ENCODE results near the gene HSPBAP1.

HSPBAP1 gene

GRCh38 chr3:122794483-122794778, 800 bp upstream of the HSPBAP1 start:
- peak overlapping the region; percentile 96 for H2AFZ ChIP-seq (ENCODE audit: low read length)
- no peaks in the 10 kb centered on the region for H3K9me2 ChIP-seq (replicated peaks; ENCODE audit: low read depth, low read length)
- peaks cover 69% of the 10 kb centered on the region for H3K79me2 ChIP-seq (ENCODE audit: insufficient read depth, low read length)
- peaks cover 4% of the 10 kb centered on the region for H4K20me1 ChIP-seq (ENCODE audit: insufficient read depth, low read length, poor library complexity, severe bottlenecking)
- H3K9me3 ChIP-seq (ENCODE audit: insufficient read depth, low read depth, low read length), result no peaks in the 10 kb centered on the region
- H3K4me1 ChIP-seq (ENCODE audit: insufficient read depth, low read length, poor library complexity, severe bottlenecking), result peaks cover 77% of the 10 kb centered on the region
- no peaks in the 10 kb centered on the region for H3K27me3 ChIP-seq (ENCODE audit: insufficient read depth, low read length, poor library complexity, severe bottlenecking)
- no peaks in the 10 kb centered on the region for H3K36me3 ChIP-seq (ENCODE audit: insufficient read depth, low read length)
- H3K4me2 ChIP-seq (ENCODE audit: low read depth, low read length, poor library complexity, severe bottlenecking), result peak overlapping the region; percentile 93
- TF ChIP-seq EZH2phosphoT487 (IDR thresholded peaks at IDR 0.05; ENCODE audit: borderline replicate concordance), result no peak
- TF ChIP-seq, protein P1, sequence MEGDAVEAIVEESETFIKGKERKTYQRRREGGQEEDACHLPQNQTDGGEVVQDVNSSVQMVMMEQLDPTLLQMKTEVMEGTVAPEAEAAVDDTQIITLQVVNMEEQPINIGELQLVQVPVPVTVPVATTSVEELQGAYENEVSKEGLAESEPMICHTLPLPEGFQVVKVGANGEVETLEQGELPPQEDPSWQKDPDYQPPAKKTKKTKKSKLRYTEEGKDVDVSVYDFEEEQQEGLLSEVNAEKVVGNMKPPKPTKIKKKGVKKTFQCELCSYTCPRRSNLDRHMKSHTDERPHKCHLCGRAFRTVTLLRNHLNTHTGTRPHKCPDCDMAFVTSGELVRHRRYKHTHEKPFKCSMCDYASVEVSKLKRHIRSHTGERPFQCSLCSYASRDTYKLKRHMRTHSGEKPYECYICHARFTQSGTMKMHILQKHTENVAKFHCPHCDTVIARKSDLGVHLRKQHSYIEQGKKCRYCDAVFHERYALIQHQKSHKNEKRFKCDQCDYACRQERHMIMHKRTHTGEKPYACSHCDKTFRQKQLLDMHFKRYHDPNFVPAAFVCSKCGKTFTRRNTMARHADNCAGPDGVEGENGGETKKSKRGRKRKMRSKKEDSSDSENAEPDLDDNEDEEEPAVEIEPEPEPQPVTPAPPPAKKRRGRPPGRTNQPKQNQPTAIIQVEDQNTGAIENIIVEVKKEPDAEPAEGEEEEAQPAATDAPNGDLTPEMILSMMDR (conservative IDR thresholded peaks at IDR 0.05; ENCODE audit: low read length), result no peak
- H3K9ac ChIP-seq (ENCODE audit: low read depth, low read length, poor library complexity, severe bottlenecking), result peak overlapping the region; percentile 76
- H3K4me3 ChIP-seq (ENCODE audit: low read length, poor library complexity, severe bottlenecking), result peak overlapping the region; percentile 80
- no peaks in the 10 kb centered on the region for H3F3A ChIP-seq (ENCODE audit: low read depth)

DNA sequence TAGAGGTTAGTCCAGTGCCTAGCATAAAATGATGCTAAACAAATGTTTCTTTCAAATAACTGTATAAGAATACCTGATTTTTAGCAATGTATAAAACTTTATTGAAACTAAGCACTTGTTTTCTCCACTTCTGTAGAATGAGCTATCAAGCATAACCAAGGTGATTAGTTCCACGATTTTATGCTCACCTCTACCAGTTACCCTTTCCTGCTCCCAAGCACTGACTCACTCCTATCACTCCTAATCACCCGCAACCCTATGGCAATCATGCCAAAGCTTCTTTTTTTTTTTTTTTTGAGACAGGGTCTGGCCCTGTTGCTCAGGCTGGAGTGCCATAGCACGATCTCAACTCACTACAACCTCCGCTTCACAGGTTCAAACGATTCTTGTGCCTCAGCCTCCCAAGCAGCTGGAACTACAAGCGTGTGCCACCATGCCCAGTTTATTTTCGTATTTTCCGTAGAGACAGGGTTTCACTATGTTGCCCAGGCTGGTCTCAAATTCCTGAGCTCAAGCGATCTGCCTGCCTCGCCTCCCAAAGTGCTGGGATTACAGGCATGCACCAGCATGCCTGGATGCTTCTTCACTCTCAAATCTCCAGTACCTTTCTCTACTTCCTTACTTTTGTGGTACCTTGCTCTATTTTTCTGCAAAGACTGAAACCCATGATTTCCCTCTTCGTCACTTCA, 3.9 kb downstream of the HSPBAP1 start:
- peaks cover 89% of the 10 kb centered on the region for H3K4me1 ChIP-seq (ENCODE audit: insufficient read depth, low read length, poor library complexity, severe bottlenecking)
- peak overlapping the region; percentile 13 for H3K9ac ChIP-seq (ENCODE audit: low read depth, low read length, poor library complexity, severe bottlenecking)
- H3K9me2 ChIP-seq (replicated peaks; ENCODE audit: low read depth, low read length), result no peaks in the 10 kb centered on the region
- H3K4me3 ChIP-seq (ENCODE audit: low read length, poor library complexity, severe bottlenecking), result peak overlapping the region; percentile 80
- no peaks in the 10 kb centered on the region for H3K9me3 ChIP-seq (ENCODE audit: insufficient read depth, low read depth, low read length)
- peak overlapping the region; percentile 93 for H3K4me2 ChIP-seq (ENCODE audit: low read depth, low read length, poor library complexity, severe bottlenecking)
- H2AFZ ChIP-seq (ENCODE audit: low read length), result no peak overlapping the region
- H3K36me3 ChIP-seq (ENCODE audit: insufficient read depth, low read length), result no peaks in the 10 kb centered on the region
- H3K27me3 ChIP-seq (ENCODE audit: insufficient read depth, low read length, poor library complexity, severe bottlenecking), result no peaks in the 10 kb centered on the region
- peaks cover 4% of the 10 kb centered on the region; the same call in 1 of the 2 replicates for H3F3A ChIP-seq (ENCODE audit: low read depth)
- no peaks in the 10 kb centered on the region for H4K20me1 ChIP-seq (ENCODE audit: insufficient read depth, low read length, poor library complexity, severe bottlenecking)
- peaks cover 66% of the 10 kb centered on the region for H3K79me2 ChIP-seq (ENCODE audit: insufficient read depth, low read length)
- TF ChIP-seq, protein P1 (conservative IDR thresholded peaks at IDR 0.05; ENCODE audit: low read length), result no peak
- no peak for TF ChIP-seq EZH2phosphoT487 (IDR thresholded peaks at IDR 0.05; ENCODE audit: borderline replicate concordance)

DNA sequence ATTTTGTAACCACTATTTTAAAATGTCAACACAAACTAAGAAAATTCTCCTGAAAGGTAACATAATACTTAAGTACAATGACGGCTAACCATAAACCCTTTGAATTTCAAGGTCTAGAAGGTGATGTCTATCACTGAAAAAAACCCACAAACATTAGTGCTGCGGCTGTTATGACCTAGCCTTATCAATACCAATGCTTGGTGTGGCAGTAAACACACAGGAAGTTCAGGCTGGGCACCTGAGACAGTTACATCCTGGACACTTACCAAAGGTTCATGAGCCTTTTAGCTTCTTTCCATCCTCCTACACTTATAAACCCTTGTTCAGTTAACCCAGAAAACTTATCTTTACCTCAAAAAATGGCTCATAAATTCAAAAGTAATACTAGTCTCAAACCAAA, 5.8 kb downstream of the HSPBAP1 start:
- Histone ChIP-seq H2AFZ (ENCODE audit: low read length) (no peak overlapping the region), H3K9me2 (replicated peaks; ENCODE audit: low read depth, low read length) (no peaks in the 10 kb centered on the region), H3K36me3 (ENCODE audit: insufficient read depth, low read length) (no peaks in the 10 kb centered on the region), H3K4me1 (ENCODE audit: insufficient read depth, low read length, poor library complexity, severe bottlenecking) (peaks cover 77% of the 10 kb centered on the region), H3K4me3 (ENCODE audit: low read length, poor library complexity, severe bottlenecking) (peak overlapping the region; percentile 80), H3K79me2 (ENCODE audit: insufficient read depth, low read length) (peaks cover 63% of the 10 kb centered on the region), H4K20me1 (ENCODE audit: insufficient read depth, low read length, poor library complexity, severe bottlenecking) (no peaks in the 10 kb centered on the region), H3K4me2 (ENCODE audit: low read depth, low read length, poor library complexity, severe bottlenecking) (peak overlapping the region; percentile 93), H3K9ac (ENCODE audit: low read depth, low read length, poor library complexity, severe bottlenecking) (no peak overlapping the region), H3K27me3 (ENCODE audit: insufficient read depth, low read length, poor library complexity, severe bottlenecking) (no peaks in the 10 kb centered on the region), H3K9me3 (ENCODE audit: insufficient read depth, low read depth, low read length) (no peaks in the 10 kb centered on the region), H3F3A (ENCODE audit: low read depth) (peaks cover 4% of the 10 kb centered on the region; the same call in 1 of the 2 replicates)
- TF ChIP-seq, protein P1 (conservative IDR thresholded peaks at IDR 0.05; ENCODE audit: low read length), result no peak
- TF ChIP-seq EZH2phosphoT487 (IDR thresholded peaks at IDR 0.05; ENCODE audit: borderline replicate concordance), result no peak
